H1 (cell line): Measurements from ENCODE around the gene DNAI1. TPM values are rescaled to one million over a fixed set of nuclear protein-coding genes. Genes with fewer than 3 reads are reported as not detected.

Experiments used
- CTBP2 ChIP-seq: IDR thresholded peaks from 2 replicates; pipeline ENCODE4 v1.7.0; 2011; ENCODE audit warnings: borderline replicate concordance, mild to moderate bottlenecking, moderate library complexity, mixed read lengths, low read length; ENCODE audit not compliant: insufficient read depth, insufficient read length
- EZH2 ChIP-seq: fragments of 200-600 bp; sonication (generic); IDR thresholded peaks from 2 replicates; pipeline ENCODE4 v1.7.1; 2012; ENCODE audit warnings: low read depth, mild to moderate bottlenecking, moderate library complexity, low read length, inconsistent platforms; ENCODE audit not compliant: severe bottlenecking
- polyA plus RNA-seq, 7 experiments: library from polyadenylated mRNA; depleted of rRNA in 3 of 7; stranded (reverse) in 5 of 7; unstranded in 2 of 7; fragments of >200 nt in 5 of 7; fragments of 200-250 nt in 2 of 7; gene quantifications; 1 replicate in 5 of 7; 2 replicates in 1 of 7; 4 replicates in 1 of 7; pipeline versions ENCODE4 v1.2.1 to v1.2.3, GENCODE V29; 2011 to 2013; ENCODE audit warnings: missing spikeins in 2 of 7, mixed read lengths in 2 of 7
- total RNA-seq: library from RNA; stranded (reverse); fragmentation: NEBNext Ultra II Directional; extraction: Animal tissue kit (Norgen Biotek cat#: 25700); gene quantifications from 2 replicates; pipeline ENCODE4 v1.2.1, GENCODE V29; 2021
- TF ChIP-seq, protein P1 (sequence below): IDR thresholded peaks from 2 replicates; pipeline ENCODE4 v1.6.1; 2012; ENCODE audit warnings: inconsistent platforms

Gene DNAI1
- total and polyA plus RNA-seq, 2 of the 8 experiments (the other 6 are each of a cell fraction or from before 2014, with no cell fraction given) = 0.37 to 0.54 TPM

DNA sequence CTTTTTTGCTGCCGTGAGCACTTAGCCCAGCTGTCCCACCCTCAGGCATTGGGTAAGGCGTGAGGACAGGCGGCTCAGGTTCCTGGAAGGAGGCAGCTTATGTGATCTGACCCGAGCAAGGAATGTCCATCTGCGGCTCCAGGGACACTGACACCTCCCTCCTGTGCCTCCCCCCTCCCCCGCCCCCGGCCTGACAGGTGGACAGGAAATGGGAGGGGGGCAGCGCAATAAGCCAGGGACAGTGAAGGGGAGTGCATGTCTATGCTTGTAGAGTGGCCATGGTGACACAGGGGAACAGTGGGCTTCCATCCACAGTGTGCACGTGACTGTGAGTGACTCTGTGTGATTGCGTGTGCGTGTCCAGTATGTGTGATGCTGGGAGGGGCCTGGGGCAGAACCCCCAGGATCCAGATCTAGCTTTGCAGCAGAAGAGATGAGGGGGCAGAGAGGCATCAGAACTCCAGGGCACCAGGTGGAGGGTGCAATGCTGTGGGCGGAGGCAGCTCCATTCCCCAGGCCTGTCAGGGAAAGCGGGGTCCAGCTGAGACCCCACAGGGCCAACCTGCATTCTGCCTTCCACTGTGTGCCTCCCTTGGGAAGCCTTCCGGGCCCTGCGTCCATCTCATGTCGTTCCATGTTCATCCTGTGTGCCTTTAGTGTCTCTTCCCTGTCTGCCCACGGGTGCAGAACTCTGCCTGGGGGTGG lies 100.5 kb downstream of the DNAI1 start (continued):
- no peak for TF ChIP-seq CTBP2
- TF ChIP-seq, protein P1, sequence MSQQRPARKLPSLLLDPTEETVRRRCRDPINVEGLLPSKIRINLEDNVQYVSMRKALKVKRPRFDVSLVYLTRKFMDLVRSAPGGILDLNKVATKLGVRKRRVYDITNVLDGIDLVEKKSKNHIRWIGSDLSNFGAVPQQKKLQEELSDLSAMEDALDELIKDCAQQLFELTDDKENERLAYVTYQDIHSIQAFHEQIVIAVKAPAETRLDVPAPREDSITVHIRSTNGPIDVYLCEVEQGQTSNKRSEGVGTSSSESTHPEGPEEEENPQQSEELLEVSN = no peak
- no peak for TF ChIP-seq EZH2
